GM21447 (cell line): ENCODE results near the gene VASP.

Experiments
- ATAC-seq: cut with Tn5 transposase; IDR thresholded peaks from one replicate; pipeline ENCODE4 v1.9.1; 2021; ENCODE audit not compliant: unreplicated experiment

VASP gene

GRCh38 chr19:45547965-45548609, 40.8 kb downstream of the VASP start:
- ATAC-seq: no peak

- no peak for ATAC-seq
Observed at GRCh38 chr19:45553464-45553863, 46.2 kb downstream of the VASP start.

- ATAC-seq: no peak
Observed at GRCh38 chr19:45554481-45554880, 47.2 kb downstream of the VASP start.

GRCh38 chr19:45556835-45557234, 49.6 kb downstream of the VASP start:
- no peak for ATAC-seq

- ATAC-seq: no peak
Observed at GRCh38 chr19:45558399-45558878, 51.2 kb downstream of the VASP start.

- ATAC-seq: no peak
Observed at GRCh38 chr19:45560038-45560437, 52.8 kb downstream of the VASP start.

- ATAC-seq: no peak
Observed at GRCh38 chr19:45560686-45561085, 53.4 kb downstream of the VASP start.

GRCh38 chr19:45564131-45564780, 57.0 kb downstream of the VASP start:
- ATAC-seq: no peak

- ATAC-seq: no peak
Observed at GRCh38 chr19:45567609-45568008, 60.3 kb downstream of the VASP start.

- ATAC-seq: no peak
Observed at GRCh38 chr19:45568732-45569131, 61.5 kb downstream of the VASP start.

GRCh38 chr19:45569619-45570421, 62.5 kb downstream of the VASP start:
- ATAC-seq: no peak

GRCh38 chr19:45571457-45572220, 64.4 kb downstream of the VASP start:
- ATAC-seq: no peak

GRCh38 chr19:45574526-45574925, 67.2 kb downstream of the VASP start:
- ATAC-seq: no peak

- ATAC-seq: no peak
Observed at GRCh38 chr19:45575216-45575615, 67.9 kb downstream of the VASP start.
